NCI-H2196 (cell line): ENCODE data around the gene ETAA1.

ENCODE experiments used
- DNase-seq: peaks from one replicate; lab custom pipeline; 2025; ENCODE audit not compliant: unreplicated experiment; lab: John Stamatoyannopoulos, UW

Gene ETAA1

DNA sequence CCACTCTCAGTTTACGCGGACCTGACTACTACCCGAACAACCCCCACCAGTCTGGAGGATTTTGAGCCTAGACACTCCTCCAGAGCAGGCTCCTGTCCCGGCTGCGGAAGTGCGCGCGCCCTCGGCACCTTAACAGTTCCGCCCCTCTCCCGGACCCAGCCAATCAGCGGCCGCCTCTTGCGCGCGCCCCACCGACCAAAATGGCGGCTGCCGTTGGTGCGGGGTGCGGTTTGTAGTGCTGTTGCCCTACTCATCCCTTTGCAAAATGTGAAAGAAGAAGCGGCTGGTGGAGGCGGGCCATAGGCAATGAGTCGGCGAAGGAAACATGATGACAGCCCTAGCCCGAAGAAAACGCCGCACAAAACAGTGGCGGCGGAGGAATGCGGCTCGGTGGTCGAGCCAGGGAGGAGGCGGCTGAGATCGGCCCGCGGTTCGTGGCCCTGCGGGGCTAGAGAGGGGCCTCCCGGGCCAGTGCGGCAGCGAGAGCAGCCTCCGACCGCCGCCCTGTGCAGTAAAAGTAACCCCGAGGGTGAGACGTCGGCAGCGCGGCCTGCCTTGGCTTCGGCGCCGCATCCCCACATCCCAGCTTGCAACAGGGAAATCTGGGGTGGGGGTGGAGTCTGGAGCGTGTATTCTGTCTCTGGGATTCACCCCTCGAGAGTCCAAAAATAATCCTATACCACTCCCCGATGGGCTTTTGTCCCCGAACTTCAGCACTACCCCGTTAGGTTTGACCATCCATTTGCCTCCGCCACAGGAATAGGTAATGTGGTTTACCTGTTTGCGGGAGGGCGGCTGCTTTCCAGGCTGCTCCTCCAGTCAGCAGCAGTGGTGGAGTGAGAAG is at the start of gene ETAA1:
Gene ETAA1, plus strand, starts transcription at position 191 of the 844 bp plus-strand sequence. Its CDS starts 116 bp downstream, at position 307.
- peak; percentile 77 for DNase-seq

GRCh38 chr2:67366832-67367412 is 30.2 kb upstream of the ETAA1 start:
- no peak for DNase-seq

GRCh38 chr2:67374481-67374880 is 22.7 kb upstream of the ETAA1 start:
- DNase-seq = no peak

DNA sequence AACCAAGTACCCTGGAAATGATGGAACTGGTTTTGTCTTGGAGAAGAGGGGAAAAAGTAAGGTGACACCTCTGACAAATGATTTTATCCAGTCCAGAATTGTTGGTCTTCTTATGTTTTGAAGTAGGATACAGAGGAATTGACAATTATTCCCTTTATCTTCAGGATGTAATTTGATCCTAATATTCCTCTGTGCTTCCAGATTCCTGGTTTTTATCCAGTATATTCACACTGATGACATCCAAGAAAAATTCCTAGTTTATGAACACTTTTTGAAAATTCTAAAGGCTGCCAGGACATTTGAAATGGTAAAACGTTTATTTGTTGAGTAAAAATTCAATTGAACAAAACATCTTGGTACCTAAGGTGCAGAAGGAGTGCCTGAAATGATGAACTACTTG is 22.2 kb upstream of the ETAA1 start:
- no peak for DNase-seq

DNA sequence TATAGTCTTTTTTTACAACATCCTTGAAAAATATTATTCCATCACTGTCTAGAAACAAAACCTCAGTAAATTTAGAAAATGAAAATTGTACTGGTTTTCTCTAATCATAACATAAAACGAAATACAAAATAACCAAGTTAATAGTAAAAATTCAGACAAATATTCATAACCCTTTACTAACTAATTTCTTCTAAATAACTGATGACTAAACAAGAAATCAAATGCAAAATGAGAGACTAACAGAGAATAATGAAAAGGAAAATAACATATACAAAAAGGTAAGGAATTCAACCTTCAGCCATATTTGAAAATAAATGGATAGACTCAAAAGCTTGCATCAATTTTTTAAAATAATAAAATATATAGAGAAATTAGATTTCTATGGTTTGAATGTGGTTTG is 18.6 kb upstream of the ETAA1 start:
- DNase-seq = no peak

- DNase-seq = no peak
Measured at GRCh38 chr2:67379048-67379447, 18.1 kb upstream of the ETAA1 start.

DNA sequence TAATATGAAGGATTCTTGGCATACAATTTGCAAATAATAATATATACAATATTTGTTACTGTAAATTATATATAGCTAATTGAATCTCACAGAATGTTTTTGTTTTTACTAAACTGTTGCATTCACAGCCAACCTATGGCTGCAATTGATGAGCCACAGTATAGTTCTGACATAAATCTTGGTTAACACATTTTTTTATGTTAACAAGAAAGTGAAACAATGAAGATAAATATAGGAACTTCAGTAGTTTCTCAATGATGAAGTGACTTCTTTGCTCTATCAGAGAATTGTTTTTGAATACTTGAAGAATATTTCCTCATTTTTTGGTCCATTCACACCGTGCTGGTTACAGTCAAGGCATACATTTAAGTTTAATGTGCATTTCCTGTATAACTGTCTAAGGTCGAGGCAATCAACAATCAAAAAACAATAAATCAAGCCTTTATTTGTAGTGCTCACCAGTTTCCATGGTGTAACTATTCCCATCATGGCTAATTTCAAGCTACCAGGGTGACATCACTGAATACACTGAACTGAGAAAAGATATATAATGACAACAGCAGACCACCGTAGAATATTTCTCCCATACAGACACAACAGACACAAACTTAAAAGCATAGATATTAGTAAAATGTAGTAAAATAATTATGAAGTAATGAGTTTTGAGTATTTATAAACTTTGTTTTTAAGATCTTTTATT is 12.9 kb upstream of the ETAA1 start:
- DNase-seq = no peak

GRCh38 chr2:67388680-67389079 is 8.5 kb upstream of the ETAA1 start:
- DNase-seq = no peak

GRCh38 chr2:67389286-67389685 is 7.8 kb upstream of the ETAA1 start:
- no peak for DNase-seq

DNA sequence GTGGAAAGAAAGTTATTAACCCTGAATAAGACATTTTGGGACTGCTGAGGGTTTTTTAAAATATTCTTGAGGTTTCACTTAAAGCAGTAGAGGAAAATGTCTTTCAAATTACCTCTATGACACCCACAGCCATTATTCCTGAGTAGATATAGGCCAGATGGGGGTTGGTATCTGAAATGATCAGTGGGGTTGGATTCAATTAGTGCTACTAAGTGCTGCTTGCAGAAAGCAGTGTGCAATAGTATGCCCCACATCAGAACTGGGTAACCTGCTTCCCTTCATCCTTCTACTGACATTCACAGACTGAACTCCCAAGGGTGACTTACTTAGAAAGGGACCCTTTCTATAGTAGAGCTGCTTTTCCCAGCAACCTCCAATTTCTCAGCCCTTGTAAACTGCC is 7.3 kb upstream of the ETAA1 start:
- DNase-seq = no peak

DNA sequence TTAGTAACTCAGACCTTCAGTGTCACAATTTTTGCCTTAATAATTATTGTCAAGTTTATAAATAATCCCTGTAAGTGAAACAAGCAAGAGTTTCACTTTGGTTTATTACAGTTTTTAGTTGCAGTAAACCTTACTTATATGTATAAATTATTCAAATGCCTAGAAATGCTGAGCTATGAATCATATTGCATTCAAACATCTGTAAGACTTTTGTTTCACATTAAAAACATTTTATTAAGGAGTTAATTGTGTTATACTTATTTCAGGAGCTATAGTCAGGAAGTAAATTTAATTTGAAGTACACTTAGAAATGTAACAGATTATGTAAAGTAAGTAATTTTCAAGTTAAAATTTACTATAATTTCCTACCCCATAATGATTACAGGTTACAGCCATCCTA is 3.9 kb upstream of the ETAA1 start:
- no peak for DNase-seq

DNA sequence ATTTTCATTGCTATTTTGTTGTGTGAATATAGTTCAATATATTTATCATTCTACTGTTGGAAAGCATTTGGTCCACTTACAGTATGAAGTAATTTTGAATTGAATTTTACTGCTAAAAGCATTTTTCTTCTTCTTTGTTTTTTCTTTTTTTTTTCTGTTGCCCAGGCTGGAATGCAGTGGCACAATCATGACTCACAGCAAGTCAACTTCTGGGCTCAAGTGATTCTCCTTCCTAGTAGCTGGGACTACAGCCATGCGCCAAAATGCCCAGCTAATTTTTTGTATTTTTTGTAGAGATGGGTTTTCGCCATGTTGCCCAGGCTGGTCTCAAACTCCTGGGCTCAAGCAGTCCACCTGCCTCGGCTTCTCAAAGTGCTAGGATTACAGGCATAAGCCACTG is 2.4 kb upstream of the ETAA1 start:
- no peak for DNase-seq

- DNase-seq = no peak
Measured at GRCh38 chr2:67399144-67399543, 2.0 kb downstream of the ETAA1 start.

DNA sequence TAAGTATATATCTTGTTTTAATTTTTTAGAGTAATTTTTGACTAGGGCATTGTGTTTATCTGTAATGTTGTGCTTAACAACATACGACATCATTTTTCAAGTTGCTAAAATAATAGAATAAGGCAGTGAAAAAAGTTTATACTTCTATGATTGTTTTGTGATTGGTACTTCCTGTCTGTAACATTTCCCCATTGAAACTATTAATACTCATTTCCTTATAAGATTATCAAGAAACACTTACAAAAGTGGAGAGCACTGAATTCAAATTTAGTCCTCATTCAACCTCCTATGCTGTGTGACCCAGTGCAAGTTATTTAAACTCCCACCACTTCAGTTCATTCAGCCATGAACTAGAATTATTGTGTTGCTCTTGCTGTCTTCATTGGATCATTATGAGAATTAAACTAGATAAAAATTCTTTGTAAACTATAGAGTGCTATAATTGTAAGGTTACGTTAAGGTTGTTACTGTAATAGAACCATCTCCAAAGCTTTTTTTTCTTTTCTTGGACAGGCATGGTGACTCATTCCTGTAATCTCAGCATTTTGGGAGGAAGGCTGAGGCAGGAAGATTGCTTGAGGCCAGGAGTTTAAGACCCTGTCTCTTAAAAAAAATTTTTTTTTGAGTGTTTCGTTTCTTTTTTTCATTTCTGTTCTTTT is 2.8 kb downstream of the ETAA1 start:
- no peak for DNase-seq

DNA sequence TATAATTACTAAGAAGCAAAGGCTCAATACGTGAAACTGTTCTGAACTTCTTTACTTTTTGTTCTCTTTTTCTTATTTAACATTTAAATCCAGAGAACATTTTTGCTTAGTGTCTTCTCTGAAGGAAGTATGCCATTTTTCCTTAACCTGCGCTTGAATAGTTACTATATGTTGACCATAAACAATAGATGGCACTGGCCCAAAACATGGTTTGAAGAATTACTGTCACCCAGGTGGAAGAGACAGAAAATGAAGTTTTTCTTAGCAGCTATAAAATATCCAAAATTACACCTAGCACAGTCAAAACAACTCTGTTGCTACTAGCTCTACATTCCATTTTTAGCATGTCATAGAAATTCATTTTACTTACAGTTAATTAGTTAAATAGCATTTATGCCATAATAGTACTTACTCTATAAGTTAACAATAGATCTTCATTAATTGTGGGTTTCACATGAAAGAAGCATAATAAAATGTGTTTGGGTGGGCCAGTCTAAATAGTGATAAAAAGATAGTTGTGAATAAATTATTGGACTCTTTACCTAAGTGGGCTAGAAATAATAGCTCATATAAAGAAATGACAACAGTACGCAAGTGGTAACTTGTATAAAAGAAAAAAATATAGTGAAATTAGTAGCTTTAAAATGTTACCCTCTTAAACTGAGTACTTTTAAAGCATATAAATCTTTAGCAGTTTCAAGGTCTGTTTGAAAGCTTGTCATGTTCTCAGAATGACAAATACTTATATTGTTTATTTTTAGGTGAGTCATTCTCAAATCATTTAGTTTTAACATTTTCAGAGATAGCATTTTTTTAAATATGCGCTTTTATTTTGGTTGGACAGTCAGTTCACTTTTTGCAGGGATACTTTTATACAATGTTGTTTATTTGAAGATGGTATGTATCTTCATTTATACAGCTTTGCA is 3.7 kb downstream of the ETAA1 start:
- no peak for DNase-seq

DNA sequence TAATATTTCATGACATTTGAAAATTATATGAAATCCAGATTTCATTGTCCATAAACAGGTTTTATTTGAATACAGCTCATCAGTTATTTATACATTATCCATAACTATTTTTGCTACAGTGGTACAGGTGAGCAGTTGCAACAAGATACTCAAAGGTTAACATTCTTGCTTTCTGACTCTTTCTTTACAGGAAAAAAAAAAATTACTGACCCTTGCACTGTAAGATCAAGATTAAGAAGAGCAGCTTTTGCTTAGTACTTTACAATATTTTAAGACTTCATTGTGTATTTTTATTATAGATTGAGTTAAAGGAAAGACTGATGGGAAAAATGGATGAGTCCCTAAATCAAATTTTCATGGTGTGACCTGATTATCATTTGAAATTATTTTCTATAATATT is 11.2 kb downstream of the ETAA1 start:
- no peak for DNase-seq

DNA sequence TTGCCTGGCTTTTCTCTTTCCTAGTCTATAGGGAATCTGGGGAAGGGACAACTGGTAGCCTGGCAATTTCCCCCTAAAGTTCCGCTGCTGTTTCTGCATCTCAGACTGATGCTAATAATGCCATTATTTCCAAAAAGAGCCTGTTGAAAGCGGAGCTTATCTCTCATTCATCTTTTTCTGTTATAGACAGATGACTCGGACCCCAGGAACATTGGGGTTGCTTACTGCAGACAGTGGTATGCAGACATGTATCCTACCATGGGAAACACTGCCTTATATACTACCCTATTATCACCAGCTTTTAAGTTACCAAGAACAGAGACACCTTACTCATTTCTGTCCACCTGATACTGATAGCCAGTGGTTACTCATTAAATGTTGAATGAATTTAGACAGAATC is 15.3 kb downstream of the ETAA1 start:
- DNase-seq = no peak

DNA sequence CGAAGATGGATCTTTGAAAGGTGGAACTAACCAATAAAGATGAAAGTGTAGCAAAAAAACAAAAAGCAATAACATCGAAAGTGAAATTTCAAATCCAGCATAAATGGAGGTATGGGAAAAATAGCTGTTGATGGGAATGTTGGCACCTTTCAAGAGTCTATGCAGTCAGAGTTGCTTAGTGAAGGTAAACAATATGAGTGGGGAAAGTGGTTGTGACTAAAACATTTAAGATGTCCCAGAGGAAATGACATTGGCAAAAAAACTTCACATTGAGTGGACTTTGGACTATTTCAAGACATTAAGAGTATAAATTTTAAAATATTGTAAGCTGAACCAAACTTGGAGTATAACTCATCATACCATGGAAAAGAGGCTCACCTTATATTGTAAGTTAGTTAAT is 17.7 kb downstream of the ETAA1 start:
- no peak for DNase-seq

DNA sequence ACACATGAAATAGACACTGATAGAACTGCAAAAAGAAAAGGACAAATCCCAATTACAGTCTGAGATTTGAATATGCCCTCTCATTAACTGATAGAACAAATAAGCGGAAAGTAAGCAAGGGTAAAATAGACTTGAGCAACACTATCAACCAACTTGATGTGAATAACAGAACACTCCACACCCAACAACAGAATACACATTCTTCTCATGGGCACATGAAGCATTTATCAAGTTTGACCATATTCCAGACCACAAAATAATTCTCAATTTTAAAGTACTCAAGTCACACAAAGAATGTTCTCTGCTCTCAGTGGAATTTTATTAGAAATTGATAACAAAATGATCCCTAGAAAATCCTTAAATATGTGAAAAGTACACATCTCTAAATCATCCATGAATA is 19.0 kb downstream of the ETAA1 start:
- no peak for DNase-seq

- DNase-seq = no peak
Measured at GRCh38 chr2:67423489-67423888, 26.4 kb downstream of the ETAA1 start.

DNA sequence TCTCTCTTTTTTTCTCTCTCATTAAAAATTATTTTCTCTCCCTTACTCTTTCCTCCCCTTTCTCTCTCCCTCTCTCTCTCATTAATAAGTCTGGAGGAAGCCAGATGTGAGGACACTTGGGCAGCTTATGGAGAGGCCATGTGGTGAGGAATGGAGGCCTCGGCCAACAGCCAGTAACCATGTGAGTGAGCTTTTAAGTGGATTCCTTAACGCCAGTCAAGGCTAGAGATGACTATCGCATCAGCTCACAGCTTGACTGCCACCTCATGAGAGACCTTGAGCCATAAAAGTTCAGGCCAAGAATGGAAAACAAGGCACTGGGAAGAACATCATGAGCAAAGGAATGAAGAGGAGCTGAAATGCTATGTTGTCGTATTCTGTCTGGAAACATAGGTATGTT is 39.1 kb downstream of the ETAA1 start:
- DNase-seq = no peak
